Spleen (tissue), 7 donors: ENCODE data around the gene AHRR.

Experiments
- CTCF ChIP-seq, 11 experiments: fragments of 200-600 bp in 7 of 11; fragments of 450-650 bp in 4 of 11; sonication (generic) in 4 of 11; IDR thresholded peaks in 8 of 11; conservative IDR thresholded peaks in 3 of 11; 1 replicate in 7 of 11; 2 replicates in 4 of 11; pipeline versions ENCODE4 v1.4.0 to v1.8.0; 2016 to 2021; ENCODE audit warnings: antibody characterized with exemption in 11 of 11, inconsistent platforms in 4 of 11, mild to moderate bottlenecking in 1 of 11
- POLR2A ChIP-seq, 3 donors: fragments of 450-650 bp; IDR thresholded peaks; one replicate each; pipeline ENCODE4 v1.5.1; 2017; ENCODE audit warnings: antibody characterized with exemption in 3 of 3, mild to moderate bottlenecking in 1 of 3
- POLR2AphosphoS5 ChIP-seq, 3 donors: sonication (generic); formaldehyde crosslinking; IDR thresholded peaks; one replicate each; pipeline ENCODE4 v1.5.1; 2017; ENCODE audit warnings: antibody characterized with exemption in 3 of 3
- donor health status: DM: no; HTN: no; CAD: no; lungs with moderate emphysema.
- donor health status: DM: no; HTN: no; CAD: no.
- donor health status: DM: no; HTN: no; CAD: no.

- no peak for TF ChIP-seq CTCF (IDR thresholded peaks at IDR 0.05 in 8 of 11, conservative IDR thresholded peaks at IDR 0.05 in 3 of 11)
- TF ChIP-seq POLR2AphosphoS5 (IDR thresholded peaks at IDR 0.05) = no peak
- no peak for TF ChIP-seq POLR2A (IDR thresholded peaks at IDR 0.05)
These were observed 4.6 kb downstream of the AHRR start for GRCh38 chr5:326109-326508.
